GM18499 (cell line): Measurements from ENCODE around the gene C1orf50.
"Not testable (repeated sequence)": the region's sequence is repeated elsewhere in the genome, so short reads cannot be mapped to it uniquely, and the experiment has no call there.

ENCODE experiments used
- ATAC-seq: cut with Tn5 transposase; IDR thresholded peaks from one replicate; pipeline ENCODE4 v1.9.1; 2021; ENCODE audit warnings: moderate number of reproducible peaks; ENCODE audit not compliant: insufficient read depth, unreplicated experiment

C1orf50 gene

DNA sequence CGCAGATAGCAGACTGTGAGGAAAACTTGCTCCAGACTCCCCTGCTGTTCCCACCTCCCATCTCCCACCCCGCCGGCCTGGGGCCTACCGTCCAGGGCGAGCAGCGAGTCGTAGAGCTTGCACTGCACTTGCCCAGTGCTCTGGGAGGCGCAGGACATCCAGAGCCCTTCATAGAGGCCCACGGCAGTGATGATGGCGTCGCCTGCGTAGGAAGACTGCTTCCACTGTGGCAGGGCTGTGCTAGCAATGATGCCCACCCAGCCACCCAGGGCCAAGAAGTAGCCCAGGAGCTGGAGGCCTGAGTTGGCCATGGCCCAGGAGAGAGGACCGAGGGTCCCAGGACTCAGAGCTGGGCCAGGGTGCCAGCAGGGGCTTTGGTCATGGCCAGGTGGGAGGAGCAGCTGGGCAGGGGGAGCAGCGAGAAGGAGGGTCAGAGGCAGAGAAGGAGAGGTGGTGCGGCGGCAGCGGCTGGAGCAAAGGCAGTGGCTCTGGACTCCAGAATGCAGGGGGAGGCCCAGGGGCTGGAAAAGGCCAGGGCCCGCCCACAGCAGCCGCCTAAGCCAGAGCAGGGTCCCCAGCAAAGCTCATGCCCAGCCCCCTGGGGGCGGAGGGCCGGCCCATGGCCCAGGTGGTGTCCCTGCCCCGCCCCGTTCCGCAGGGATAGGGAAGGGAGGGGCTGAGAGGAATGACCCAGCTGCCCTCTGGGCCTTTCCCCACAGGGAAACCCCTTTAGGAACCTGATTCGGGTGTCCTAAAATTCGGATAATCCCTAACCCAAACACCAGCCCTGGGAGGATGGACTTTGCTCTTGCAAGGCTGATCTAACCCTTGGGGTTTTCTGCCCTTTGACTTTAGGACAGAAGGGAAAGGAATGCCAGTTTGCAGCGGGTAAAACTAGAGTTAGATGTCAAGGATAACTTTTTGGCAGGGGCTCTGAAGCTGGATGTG, 27.0 kb upstream of the C1orf50 start, which contains the start of gene CLDN19:
TSS of gene CLDN19 (minus strand) at position 484 of the 948 bp plus-strand sequence. CDS start at position 311, 173 bp downstream.
- ATAC-seq = no peak

DNA sequence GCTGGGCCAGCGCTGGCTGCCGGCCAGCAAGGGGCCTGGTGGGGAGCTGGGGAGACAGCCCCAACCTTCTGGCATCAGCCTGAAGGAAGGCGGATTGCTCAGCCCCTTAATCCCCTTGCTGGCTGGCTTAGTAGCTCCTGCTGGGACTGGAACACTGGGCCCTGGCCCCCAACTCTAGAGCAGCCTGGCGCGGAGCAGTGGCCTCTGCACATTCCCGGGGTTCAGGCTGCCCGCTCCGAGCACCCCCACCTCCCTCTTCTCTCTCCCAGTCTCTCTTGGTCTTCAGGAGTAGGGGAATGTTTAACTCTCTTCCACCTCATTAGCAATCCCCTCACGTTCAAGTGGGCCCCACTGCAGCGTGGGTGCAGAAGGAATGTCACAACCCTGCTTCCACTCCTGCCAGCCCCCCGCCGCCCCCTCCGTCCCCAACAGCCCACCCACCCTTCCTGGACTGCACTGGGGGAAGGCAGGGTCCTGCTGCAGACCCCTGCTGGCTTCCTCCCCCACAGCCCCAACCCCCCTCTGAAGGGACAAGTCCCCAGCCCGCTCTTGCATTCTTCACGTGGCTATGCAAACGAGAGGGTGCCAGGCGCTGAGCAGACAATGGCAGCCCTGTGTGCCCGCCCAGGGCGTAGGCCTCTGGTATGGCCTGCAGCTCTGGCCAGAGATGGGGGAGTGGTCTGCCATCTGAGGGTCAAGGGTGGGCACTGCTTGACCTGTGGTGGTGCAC, 26.0 kb upstream of the C1orf50 start:
- ATAC-seq = no peak

DNA sequence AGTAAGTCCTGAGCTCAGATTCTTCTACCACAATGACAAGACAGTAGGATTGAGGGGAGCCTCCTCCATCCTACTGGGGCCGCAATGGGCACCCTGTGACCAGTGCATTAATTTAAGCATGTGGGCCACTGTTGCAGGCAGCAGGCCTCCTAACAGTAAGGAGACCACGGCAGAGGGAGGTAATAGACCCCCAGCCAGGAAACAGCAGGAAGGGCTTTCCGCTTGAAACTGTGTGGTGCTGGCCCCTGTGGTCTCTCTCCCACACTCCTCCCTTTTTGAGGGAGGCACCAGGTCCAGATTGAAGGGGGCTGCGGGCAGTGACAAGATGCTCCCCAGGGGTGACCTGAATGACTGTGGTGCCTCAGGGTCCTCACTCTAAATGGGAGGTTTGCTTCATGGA, 25.3 kb upstream of the C1orf50 start:
- no peak for ATAC-seq

DNA sequence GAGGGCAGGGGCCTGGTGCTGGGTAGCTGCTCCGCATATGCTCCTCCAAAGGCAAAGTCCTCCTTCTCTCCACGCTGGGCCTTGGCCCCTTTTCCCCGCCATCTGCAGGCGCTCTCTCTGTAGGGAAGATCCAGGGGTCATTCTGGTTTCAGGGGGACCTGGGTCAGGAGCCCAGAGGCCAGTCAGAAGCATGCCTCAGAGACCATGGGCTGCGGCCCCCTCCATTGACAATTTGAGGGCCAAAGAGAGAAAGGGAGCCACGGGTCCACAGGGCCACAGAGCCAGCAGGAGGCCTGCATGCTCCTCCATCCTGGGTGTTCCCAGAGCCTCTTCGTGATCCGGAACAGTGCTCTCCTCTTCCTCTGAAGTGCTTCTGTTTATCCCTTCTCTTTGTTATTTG, 24.9 kb upstream of the C1orf50 start:
- no peak for ATAC-seq

DNA sequence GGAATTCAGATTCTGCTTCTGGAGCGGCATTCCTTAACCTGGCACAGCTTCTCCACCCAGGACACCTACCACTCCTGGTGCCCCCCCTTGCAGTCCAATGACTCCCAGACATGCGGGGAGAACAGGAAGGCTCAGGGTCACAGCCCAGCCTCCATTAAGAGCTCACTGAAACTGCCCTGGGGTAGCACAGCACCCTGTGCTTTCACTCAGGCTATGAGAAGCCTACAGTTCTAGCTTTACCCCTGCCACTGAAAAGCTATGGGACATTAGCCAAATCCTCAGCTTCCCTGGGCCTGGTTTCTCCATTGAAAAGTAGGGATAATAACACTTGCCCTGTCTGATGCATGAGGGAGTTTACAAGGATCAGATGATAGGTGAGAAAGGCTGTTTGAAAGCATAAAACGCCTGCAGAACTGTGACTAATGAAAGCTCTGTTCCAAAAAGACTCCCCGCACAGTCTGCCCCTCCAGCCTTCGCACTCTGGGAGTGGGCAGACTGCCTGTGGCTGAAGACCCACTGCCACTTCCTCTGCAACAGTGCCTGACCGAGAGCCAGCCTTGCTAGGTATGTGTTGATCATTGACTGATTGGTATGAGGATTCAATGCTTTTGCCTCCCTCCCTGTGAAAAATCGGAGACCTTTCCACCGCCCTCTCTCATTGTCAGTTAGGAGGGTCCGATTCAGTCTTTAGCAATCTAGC, 24.3 kb upstream of the C1orf50 start:
- ATAC-seq = no peak

DNA sequence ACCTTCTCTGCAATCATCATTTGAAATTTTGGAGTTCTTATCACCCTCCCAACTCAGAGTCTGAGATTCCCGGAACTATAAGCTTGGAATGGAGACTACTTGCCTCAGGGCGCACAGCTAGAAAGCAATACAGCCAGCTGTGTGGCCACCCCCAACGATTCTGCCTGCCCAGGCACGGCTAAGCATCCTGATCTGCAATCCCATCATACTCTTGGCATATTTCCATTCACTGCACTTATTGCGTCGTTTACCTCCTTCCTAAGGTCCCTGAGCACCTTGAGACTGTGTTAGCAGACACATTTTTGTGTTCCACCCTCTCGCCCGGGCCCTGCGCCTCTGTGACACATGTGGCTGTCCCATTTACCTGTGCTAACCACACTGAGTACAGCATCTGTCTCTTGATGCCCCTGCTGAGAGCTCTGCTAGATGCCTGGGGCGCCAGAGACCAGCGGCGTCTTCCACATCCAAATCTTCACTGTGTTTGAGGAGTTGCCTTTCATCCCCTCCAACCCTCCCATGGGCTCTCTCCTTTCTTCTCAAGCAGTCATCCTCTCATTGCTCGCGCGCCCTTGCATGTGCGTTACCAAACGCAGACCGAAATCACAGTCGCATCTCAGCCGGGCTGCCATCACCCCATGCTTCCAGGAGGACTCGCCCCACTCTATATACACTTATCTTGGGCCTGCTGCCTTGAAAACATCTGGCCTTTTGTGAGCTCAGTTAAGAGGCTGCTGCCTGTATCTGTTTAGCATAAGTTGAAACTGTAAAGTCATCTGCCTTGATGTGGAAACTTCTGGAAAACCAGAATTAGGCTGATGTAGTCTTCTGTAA, 23.5 kb upstream of the C1orf50 start:
- no peak for ATAC-seq

DNA sequence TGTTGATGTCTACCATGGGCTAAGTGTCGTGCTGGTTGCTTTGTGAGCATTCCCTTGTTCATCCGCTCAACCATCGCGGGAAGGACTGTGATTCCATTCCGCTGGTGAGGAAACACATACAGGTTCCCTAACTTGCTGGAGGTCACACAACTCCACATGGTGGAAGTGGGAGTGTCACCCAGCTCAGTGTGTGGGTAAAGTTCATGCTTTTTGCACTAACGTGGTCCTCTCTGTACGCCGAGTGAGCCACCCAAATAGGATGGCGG, 23.0 kb upstream of the C1orf50 start:
- no peak for ATAC-seq

DNA sequence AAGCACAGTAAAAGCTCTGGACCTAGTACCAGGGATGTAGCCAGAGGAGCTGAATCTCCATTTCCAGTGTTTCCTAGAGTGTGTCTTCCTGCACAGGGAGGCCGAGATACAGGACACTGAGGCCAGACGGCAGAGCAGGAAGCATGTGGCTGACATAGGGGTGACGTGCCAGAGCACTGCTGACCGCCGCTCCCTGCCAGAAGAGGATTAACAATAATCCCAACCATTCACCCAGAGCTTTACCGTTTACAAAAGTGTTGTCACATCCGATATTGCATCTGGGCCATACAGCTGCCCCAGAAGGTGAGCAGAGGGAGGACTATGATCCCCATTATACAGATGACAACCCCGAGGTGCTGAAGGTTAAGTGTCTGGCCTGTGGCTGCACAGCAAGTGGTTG, 21.2 kb upstream of the C1orf50 start:
- no peak for ATAC-seq

DNA sequence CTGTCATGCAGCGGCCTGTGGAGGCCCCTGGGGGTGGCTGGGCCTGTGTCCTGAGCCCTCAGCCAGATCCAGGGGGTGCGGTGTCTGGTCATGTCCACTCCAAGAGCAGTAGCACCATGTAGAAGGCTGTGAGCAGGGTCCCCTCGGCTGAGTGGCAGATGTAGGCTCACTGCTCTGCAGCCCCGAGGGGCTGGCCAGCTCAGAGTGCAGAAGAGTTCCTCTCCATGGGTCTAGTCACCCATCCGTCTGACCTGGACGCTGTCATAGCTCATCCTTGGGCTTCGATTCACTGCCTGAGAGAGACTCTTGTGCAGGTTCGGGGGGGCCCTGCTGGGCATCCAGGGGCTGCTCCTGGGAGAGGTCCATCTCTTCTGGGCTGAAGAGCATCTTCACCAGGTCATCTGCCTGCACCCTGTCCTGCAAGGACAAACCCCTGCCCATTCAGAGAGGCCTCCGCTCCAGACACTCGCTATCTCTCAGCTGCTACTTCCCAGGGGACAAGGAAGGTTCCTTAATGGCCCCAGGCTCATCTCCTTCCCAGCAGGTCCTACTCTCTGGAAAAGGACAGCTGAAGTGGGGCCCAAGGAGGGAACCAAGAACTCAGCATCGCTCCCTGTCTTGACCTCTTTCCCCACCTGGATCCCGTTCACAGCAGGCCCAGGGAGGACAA, 20.5 kb upstream of the C1orf50 start:
- ATAC-seq = no peak

DNA sequence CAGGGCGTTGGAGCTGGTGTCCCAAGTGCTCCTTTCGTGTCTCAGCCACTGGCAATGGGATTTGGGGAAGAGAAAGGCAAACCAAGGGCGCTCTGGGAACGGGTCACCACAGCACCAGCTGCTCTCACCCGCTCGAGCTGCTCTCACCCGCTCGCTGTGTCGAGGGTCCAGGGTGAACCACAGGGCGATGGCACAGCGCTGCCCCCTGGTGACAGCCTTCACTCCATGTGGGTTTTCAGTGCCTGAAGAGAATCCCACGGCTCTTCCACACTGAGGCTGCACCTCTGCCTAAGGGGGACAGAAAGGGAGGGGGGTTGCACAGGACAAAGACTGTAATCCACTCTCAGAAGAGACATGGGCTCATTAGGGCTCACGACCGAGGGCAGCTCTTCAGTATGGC, 19.9 kb upstream of the C1orf50 start:
- no peak for ATAC-seq

DNA sequence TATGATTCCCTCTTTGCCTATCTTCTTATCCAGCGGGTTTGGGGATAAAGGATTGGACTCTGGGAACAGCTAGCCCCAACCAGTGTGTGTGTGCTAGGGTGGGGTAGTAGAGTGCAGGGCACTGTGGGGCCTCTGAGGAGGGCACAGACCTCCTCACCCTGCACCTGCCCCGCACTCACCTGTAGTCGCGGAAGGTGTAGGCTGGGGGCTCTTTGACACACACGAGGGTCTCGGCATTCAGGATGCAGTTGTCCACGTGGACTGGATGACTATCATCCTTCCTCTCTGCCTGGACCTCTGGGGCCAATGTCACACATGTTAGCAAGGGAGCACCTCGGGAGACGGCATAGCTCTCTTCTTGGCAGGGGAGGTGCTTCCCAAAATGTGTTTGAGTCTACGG, 19.0 kb upstream of the C1orf50 start:
- no peak for ATAC-seq

DNA sequence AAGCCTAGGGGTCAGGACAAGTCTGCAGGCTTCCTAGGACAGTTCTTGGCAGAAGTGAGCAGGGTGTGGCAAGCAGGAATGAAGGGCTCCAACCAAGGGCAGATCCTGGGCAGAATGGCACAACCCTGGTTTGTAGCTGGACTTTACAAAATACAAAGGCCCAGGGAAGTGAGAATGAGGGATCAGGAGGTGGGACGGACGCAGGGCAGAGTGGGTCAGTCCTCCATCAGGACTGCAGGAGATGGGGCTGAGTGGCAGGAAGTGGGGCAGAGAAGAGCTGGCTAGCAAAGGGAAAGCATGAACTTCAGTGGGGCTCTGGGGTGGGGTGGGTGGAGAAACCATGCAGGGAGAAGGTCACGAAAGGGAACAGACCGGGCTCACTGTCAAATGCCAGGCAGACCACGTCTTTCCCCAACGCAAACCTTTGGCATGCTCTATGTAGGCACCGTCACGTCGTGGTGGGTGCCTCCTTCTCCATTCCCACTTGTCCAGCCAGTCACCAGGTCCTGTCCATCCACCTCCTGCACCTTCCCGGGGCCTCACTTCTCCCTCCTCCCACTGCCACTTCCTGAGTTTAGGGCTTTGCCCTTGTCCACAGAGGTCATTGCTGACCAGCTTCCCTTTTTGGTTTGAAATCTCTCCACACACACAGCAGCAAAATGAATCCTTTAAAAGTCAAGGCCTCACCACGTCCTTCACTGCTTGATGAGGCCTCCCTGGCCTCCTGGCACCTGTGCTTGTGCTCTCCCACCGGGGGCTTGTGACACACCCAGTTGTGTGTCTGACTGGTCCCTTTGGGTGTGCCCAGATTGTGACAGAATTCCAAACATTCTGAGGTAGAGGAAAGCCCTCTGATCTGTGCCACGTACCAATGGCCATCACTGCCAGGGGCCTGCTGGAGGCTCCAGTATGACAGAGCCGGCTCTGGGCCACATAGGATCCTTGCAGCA, 18.3 kb upstream of the C1orf50 start:
- ATAC-seq = no peak

DNA sequence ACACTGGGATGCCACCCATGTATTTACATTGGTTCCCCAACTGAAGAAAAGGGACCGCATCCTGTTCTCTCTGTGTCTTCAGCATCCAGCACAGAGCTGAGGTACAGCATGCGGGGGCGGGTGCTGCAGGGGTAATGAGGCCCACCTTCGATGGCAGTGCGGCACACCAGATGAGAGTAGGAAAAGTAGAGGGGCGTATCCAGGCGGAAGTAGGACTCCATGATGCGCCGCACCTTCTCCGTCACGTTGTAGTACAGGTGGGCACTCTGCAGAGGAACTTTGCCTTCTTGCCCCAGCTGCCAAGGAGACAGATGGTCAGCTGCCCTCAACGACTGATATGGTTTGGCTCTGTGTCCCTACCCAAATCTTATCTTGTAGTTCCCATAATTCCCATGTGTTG, 17.0 kb upstream of the C1orf50 start:
- ATAC-seq = no peak

DNA sequence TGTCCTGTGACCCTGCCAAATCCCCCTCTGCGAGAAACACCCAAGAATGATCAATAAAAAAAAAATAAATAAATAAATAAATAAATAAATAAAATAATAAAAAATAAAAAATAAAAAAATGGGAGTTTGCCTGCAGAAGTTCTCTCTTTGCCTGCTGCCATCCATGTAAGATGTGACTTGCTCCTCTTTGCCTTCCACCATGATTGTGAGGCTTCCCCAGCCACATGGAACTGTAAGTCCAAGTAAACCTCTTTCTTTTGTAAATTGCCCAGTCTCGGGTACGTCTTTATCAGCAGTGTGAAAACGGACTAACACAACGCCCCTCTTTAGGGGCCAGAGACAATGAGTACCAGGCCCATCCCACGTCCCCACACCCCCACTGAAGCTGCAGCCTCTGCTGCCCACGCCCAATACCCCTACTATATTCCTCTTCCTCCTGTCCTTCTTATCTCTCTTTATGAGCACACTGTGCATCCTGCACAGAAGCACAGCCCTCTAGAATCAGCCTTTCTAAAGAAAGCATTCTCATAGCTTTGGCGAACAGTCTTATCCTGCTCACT, 15.5 kb upstream of the C1orf50 start:
- not testable (repeated sequence) for ATAC-seq

DNA sequence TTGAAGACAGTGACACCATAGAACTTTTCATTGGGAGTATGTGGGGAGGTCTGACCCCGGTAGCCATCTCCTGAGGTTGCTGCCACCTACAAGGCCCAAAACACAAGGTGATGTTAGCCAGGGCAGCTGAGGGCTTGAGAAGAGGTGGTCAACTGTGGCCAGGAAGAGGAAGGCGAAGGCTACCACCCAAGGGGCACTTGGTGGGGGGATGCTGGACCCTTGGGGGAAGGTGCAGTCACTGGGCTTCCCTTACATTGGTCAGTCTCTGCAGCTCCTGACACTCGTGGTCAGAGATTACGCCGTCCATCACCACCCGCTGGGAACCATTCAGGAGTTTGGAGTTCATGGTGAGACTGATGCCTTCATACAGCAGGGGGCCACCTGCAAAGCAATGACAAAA, 14.8 kb upstream of the C1orf50 start:
- ATAC-seq = no peak

DNA sequence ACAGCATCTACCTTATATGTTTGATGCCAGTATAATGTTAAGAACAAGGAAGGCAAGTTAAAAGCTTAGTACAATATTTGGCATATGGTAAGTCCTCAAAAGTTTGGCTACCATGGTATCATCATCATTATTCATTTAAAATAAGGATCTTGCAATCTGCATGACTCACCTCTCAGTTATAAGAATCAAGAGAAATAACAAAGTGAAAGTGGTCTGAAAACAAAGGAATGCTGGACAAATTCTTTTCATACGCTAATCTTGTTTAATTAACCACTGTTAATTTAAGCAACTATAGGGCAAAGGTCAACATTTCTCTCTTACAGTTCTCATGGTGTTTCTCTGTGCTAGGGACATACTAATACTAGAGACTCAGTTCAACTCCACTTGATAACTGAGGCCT, 14.0 kb upstream of the C1orf50 start:
- no peak for ATAC-seq

DNA sequence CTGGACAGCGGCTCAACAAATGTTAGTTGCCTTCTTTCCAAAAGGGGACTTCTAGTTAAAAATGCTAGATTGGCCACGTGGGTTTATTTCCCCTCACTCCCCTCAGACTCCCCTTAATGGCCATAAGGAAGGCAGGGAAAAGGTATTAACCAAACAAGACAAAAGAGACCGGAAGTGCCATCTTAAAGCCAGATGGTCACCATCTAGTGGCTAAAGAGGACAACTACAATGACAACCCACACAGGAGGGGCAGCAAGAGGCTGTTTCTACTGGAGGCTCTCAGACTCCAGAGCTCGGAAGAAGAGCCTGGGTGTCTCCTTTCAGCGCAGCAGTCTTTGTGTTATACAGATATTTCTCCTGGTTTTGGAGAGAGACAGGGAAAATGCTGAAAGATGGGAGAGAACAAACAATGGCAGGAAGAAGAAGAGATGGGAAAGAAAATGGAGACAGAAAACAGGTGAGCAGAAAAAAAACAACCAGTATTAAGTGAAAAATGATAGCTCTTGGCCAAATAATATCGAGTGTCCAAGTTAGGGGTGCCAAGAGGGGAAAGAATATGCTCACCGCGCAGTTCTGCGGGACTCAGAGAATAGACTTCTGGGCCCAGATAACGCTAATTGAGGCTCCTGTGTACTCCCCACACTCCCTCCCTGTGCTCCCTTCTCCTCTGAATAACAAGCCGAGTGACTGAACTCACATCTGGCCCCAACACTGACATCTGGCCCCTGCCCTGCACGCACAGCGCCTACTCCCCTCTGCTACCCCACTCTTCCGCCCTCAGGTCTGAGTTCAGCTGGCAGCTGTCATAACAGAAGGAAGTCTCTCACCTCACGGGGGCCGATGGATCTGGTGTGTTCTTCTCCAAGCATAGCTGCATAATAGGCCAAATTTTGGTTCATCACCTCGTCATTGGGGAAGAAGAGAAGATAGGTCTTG, 9.8 kb upstream of the C1orf50 start:
- ATAC-seq = no peak
